IMR-90 (cell line): Measurements from ENCODE around the gene CCDC50.

ENCODE experiments used
- CTCF ChIP-seq: conservative IDR thresholded peaks from 2 replicates; pipeline ENCODE4 v1.5.1; 2012; ENCODE audit warnings: mild to moderate bottlenecking, low read depth, low read length, improper control_type of control experiment
- MXI1 ChIP-seq: IDR thresholded peaks from 2 replicates; pipeline ENCODE4 v1.6.1; 2012; ENCODE audit warnings: low read depth, mild to moderate bottlenecking, low read length, moderate library complexity, borderline replicate concordance
- NFE2L2 ChIP-seq: fragments of 150-350 bp; IDR thresholded peaks from 2 replicates; pipeline ENCODE4 v1.6.1; 2016; ENCODE audit warnings: low read depth, mild to moderate bottlenecking, low read length
- POLR2A ChIP-seq: IDR thresholded peaks from 2 replicates; pipeline ENCODE4 v1.6.1; 2012; ENCODE audit warnings: mild to moderate bottlenecking, low read depth, low read length
- RCOR1 ChIP-seq: IDR thresholded peaks from 2 replicates; pipeline ENCODE4 v1.6.1; 2012; ENCODE audit warnings: mild to moderate bottlenecking, low read length, improper control_type of control experiment; ENCODE audit not compliant: insufficient replicate concordance
- RFX5 ChIP-seq: IDR thresholded peaks from 2 replicates; pipeline ENCODE4 v1.8.0; 2012; ENCODE audit warnings: low read depth, mild to moderate bottlenecking, low read length, moderate library complexity
- SMC3 ChIP-seq: fragments of 150-350 bp; IDR thresholded peaks from 2 replicates; pipeline ENCODE4 v1.6.1; 2016; ENCODE audit warnings: low read depth, mild to moderate bottlenecking, antibody characterized with exemption, low read length, moderate library complexity

- TF ChIP-seq CTCF, result no peak
- TF ChIP-seq POLR2A, result no peak
- no peak for TF ChIP-seq RCOR1
- no peak for TF ChIP-seq SMC3
- TF ChIP-seq NFE2L2, result no peak
- no peak for TF ChIP-seq MXI1
- no peak for TF ChIP-seq RFX5
Measured at GRCh38 chr3:191432162-191432561, 103.0 kb downstream of the CCDC50 start.
